GM19238 (cell line): ENCODE measurements around the gene SNED1.

ENCODE experiments used
- DNase-seq: peaks from one replicate; pipeline ENCODE4 v3.0.0; 2011; ENCODE audit warnings: low spot score; ENCODE audit not compliant: insufficient read length

Gene SNED1

GRCh38 chr2:240959941-240960308, 38.5 kb upstream of the SNED1 start:
- no peak for DNase-seq

GRCh38 chr2:240960309-240960970, 38.0 kb upstream of the SNED1 start:
- DNase-seq, result no peak

GRCh38 chr2:240960971-240961876, 37.2 kb upstream of the SNED1 start:
- DNase-seq, result no peak

GRCh38 chr2:240961910-240962299, 36.5 kb upstream of the SNED1 start:
- no peak for DNase-seq

GRCh38 chr2:240962300-240963064, 35.9 kb upstream of the SNED1 start:
- DNase-seq, result no peak

GRCh38 chr2:240963065-240963867, 35.2 kb upstream of the SNED1 start:
- DNase-seq, result no peak

GRCh38 chr2:240963868-240964703, 34.3 kb upstream of the SNED1 start:
- DNase-seq, result no peak

- DNase-seq, result no peak
Measured at GRCh38 chr2:240964704-240965295, 33.6 kb upstream of the SNED1 start.

- no peak for DNase-seq
Measured at GRCh38 chr2:240965296-240965904, 33.0 kb upstream of the SNED1 start.

- no peak for DNase-seq
Measured at GRCh38 chr2:240965905-240966456, 32.4 kb upstream of the SNED1 start.

- no peak for DNase-seq
Measured at GRCh38 chr2:240966457-240966905, 31.9 kb upstream of the SNED1 start.

- DNase-seq, result no peak
Measured at GRCh38 chr2:240966906-240967680, 31.3 kb upstream of the SNED1 start.

GRCh38 chr2:240967681-240968621, 30.5 kb upstream of the SNED1 start:
- DNase-seq, result no peak

GRCh38 chr2:240968731-240969624, 29.4 kb upstream of the SNED1 start:
- DNase-seq, result no peak

GRCh38 chr2:240970104-240970503, 28.3 kb upstream of the SNED1 start:
- no peak for DNase-seq

- DNase-seq, result no peak
Measured at GRCh38 chr2:240970816-240971215, 27.6 kb upstream of the SNED1 start.
